ENCODE results near the gene RIN3. TPM values are rescaled to one million over a fixed set of nuclear protein-coding genes. Genes with fewer than 3 reads are reported as not detected.
"Not testable (repeated sequence)": the region's sequence is repeated elsewhere in the genome, so short reads cannot be mapped to it uniquely, and the experiment has no call there.

The RIN3 gene
- total RNA-seq, 6 experiments from 2014 or later: 19.7 to 26.0 (median 24.6) TPM

GRCh38 chr14:92714739-92715307 lies 201.2 kb downstream of the RIN3 start:
- peaks cover 14% of the 10 kb centered on the region for H3K4me1 Mint-ChIP-seq (ENCODE audit: low read depth)
- H3K36me3 Mint-ChIP-seq (ENCODE audit: low read depth); H3K4me3 Mint-ChIP-seq; H3K27me3 Mint-ChIP-seq (ENCODE audit: insufficient read depth); H3K9me3 Mint-ChIP-seq; H3K27ac Mint-ChIP-seq: not testable (repeated sequence)
- TF ChIP-seq CTCF (IDR thresholded peaks at IDR 0.05): peak; percentile 89
- DNase-seq: peak; percentile 63

GRCh38 chr14:92716131-92716530 lies 202.6 kb downstream of the RIN3 start:
- Mint-ChIP-seq H3K27ac (no peak overlapping the region), H3K4me3 (no peak overlapping the region)
- no peak for DNase-seq

GRCh38 chr14:92717571-92718042 lies 204.0 kb downstream of the RIN3 start:
- no peak overlapping the region for H3K27ac Mint-ChIP-seq
- no peak for DNase-seq
- peaks cover 18% of the 10 kb centered on the region for H3K4me1 Mint-ChIP-seq (ENCODE audit: low read depth)

More at GRCh38 chr14:92716131-92716530, 202.6 kb downstream of the RIN3 start:
- Mint-ChIP-seq H3K4me1 (ENCODE audit: low read depth) (peaks cover 18% of the 10 kb centered on the region), H3K27me3 (ENCODE audit: insufficient read depth) (peaks cover 2% of the 10 kb centered on the region; the same call in 1 of the 2 replicates), H3K9me3 (no peaks in the 10 kb centered on the region), H3K36me3 (ENCODE audit: low read depth) (no peaks in the 10 kb centered on the region)
- TF ChIP-seq CTCF (IDR thresholded peaks at IDR 0.05): no peak

GRCh38 chr14:92718664-92719063 lies 205.1 kb downstream of the RIN3 start:
- no peak overlapping the region for H3K27ac Mint-ChIP-seq

More at GRCh38 chr14:92717571-92718042, 204.0 kb downstream of the RIN3 start:
- H3K36me3 Mint-ChIP-seq (ENCODE audit: low read depth): no peaks in the 10 kb centered on the region
- no peak for TF ChIP-seq CTCF (IDR thresholded peaks at IDR 0.05)
- H3K9me3 Mint-ChIP-seq: no peaks in the 10 kb centered on the region
- peaks cover 2% of the 10 kb centered on the region; the same call in 1 of the 2 replicates for H3K27me3 Mint-ChIP-seq (ENCODE audit: insufficient read depth)
- no peak overlapping the region for H3K4me3 Mint-ChIP-seq

GRCh38 chr14:92719421-92719820 lies 205.8 kb downstream of the RIN3 start:
- DNase-seq: peak; percentile 14
- Mint-ChIP-seq H3K27ac (peak overlapping the region; percentile 53), H3K27me3 (ENCODE audit: insufficient read depth) (peaks cover 2% of the 10 kb centered on the region; the same call in 1 of the 2 replicates), H3K4me3 (no peak overlapping the region), H3K36me3 (ENCODE audit: low read depth) (no peaks in the 10 kb centered on the region), H3K4me1 (ENCODE audit: low read depth) (peaks cover 18% of the 10 kb centered on the region), H3K9me3 (no peaks in the 10 kb centered on the region)
- no peak for TF ChIP-seq CTCF (IDR thresholded peaks at IDR 0.05)

More at GRCh38 chr14:92718664-92719063, 205.1 kb downstream of the RIN3 start:
- Mint-ChIP-seq H3K27me3 (ENCODE audit: insufficient read depth) (peaks cover 2% of the 10 kb centered on the region; the same call in 1 of the 2 replicates), H3K9me3 (no peaks in the 10 kb centered on the region), H3K36me3 (ENCODE audit: low read depth) (no peaks in the 10 kb centered on the region), H3K4me3 (no peak overlapping the region), H3K4me1 (ENCODE audit: low read depth) (peaks cover 18% of the 10 kb centered on the region)
- TF ChIP-seq CTCF (IDR thresholded peaks at IDR 0.05): no peak
- DNase-seq: no peak

Data from HFFc6 (cell line).